Effector CD8-positive, alpha-beta T cell (primary cell): ENCODE measurements around the gene CACNA1C.
"Not testable (repeated sequence)": the region's sequence is repeated elsewhere in the genome, so short reads cannot be mapped to it uniquely, and the experiment has no call there.

Experiments used
- DNase-seq: peaks from one replicate; lab custom pipeline; 2025; lab: John Stamatoyannopoulos, UW

CACNA1C gene

DNA sequence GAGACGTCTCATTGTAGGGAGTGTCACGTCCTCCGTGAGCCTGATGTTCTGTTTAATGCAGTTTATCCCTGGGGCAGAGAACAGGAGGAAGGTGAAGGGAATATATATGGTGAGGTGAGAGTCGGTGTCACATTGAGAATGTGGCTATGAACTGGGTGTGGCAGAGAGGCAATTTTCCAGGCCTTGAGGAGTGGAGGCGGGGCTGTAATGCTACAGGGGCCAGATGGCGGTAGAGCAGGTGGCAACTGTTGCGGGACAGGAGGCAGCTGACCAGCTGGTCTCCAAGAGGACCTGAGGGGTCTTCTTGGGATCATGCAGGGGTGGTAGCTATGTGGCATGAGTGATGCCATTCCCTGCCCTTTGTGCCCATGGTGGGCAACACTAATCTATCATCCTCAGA lies 59.6 kb downstream of the CACNA1C start:
- DNase-seq, result no peak

- no peak for DNase-seq
Observed at GRCh38 chr12:2113119-2113912, 60.5 kb downstream of the CACNA1C start.

DNA sequence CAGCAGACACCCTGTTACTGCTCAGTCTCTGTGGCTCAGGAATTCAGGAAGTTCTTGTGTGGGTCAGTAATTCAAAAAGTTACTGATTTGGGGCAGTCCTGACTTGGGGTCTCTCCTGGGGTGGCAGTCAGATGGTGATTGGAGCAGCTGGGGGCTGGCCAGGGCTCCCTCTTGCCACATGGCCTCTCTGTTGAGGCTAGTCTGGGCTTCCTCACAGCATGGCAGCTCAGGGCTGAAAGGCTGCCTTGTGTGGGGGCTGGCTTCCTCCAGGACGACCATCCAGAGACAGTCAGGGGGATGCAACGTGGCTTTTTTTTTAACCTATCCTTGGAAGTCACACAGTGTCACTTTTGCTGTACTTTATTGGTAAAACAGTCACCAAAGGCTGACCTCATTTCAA lies 61.3 kb downstream of the CACNA1C start:
- DNase-seq, result no peak

GRCh38 chr12:2115101-2115845 lies 62.5 kb downstream of the CACNA1C start:
- no peak for DNase-seq

DNA sequence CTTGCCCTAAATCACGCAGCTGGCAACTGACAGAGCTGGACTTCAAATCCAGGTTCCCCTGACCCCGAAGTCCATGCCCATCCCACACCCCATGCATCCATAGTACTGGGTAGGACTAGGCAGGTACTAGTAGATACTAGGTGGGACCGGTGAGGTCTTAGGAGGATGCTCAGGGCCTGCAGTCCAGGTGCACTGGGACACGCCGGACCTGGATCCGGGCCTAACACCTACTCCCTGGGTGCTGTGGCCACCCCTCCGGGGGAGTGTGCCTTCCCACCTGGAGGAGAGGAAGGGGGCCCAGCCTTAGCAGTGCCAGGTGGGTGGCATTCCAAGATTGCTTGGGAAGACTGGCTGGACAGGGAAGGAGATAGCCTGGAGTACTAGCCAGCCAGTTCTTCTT lies 64.8 kb downstream of the CACNA1C start:
- no peak for DNase-seq

GRCh38 chr12:2118061-2118460 lies 65.3 kb downstream of the CACNA1C start:
- DNase-seq, result no peak

GRCh38 chr12:2118481-2119255 lies 65.9 kb downstream of the CACNA1C start:
- no peak for DNase-seq

DNA sequence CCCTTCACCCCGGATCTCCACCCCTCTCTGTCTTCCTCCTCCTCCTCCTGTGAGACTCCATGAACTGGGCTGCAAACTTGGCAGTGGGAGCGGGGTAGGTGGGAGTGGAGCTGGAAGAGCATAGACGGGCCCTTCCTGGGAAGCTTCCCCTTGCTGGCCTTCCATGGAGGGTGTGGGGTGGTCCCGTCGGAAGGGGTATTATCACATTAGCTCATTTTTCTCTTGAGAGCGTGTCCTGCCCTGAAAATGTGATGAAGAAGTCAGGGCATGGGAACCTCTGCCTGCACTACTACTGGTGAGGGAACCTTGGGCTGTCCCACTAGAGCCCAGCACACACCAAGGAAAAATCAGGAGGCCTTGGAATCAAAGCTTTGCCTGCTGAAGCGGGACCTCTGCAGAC lies 66.5 kb downstream of the CACNA1C start:
- no peak for DNase-seq

DNA sequence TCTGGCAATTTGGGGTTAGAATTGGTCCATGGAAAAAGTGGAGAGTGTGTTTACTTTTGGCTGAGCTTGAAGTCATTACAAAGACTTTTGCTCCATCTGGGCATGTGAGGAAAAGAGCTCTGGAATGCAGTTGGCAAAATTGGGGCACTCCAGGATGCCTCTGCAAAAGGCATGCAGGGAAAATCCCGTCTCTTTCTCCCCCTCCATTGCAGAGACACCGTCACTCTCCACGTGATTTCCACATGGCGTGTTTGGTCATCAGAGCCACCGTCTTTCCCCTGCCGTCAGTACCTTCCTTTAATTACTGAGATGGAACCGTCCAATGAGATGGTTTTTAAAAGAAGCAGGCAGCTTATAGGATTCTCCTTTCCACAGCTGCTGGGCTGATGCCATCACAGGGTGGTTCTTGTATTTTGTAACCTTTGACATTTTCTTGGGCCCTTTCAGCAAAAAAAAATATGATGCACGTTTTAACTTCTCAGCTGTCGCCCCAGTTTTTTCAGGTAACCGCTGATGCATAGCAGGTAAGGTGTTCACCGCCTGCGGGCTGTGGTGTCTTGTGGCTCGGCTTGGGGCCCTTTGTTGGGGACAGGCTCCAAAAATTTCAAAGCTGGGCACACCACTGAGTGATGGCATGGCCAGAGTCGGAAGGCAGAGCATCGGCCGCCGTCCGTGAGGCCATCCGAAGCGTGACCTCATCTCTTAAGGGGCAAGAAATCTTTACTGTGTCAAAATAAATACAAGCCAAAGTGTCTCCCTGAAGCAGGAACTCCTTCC lies 68.4 kb downstream of the CACNA1C start:
- DNase-seq, result no peak

DNA sequence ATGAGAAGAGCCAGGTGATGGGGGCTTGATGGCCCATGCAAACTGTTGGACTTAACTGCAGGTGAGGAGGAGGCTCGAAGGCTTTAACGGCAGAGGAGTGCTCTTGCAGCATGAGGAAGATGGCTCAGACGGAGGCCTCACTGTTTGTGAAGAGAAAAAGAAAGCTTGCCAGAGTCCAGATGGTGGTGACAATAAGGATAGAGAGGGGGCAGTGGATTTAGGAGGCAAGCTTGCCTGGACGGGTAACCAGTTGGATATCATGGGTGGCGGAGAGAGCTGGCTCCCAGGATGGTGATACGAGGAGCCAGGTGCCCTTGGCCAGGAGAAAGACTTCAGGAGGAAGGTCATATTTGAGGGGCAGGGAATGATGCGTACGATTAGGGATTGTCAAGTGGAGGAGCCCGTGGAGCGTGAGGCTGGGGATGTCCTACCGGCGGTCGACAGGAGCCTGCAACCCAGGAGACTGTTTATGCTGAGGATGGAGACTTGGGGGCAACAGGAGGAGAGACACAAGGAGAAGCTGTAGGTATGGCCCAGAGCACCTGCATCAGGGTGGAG lies 71.8 kb downstream of the CACNA1C start:
- no peak for DNase-seq

DNA sequence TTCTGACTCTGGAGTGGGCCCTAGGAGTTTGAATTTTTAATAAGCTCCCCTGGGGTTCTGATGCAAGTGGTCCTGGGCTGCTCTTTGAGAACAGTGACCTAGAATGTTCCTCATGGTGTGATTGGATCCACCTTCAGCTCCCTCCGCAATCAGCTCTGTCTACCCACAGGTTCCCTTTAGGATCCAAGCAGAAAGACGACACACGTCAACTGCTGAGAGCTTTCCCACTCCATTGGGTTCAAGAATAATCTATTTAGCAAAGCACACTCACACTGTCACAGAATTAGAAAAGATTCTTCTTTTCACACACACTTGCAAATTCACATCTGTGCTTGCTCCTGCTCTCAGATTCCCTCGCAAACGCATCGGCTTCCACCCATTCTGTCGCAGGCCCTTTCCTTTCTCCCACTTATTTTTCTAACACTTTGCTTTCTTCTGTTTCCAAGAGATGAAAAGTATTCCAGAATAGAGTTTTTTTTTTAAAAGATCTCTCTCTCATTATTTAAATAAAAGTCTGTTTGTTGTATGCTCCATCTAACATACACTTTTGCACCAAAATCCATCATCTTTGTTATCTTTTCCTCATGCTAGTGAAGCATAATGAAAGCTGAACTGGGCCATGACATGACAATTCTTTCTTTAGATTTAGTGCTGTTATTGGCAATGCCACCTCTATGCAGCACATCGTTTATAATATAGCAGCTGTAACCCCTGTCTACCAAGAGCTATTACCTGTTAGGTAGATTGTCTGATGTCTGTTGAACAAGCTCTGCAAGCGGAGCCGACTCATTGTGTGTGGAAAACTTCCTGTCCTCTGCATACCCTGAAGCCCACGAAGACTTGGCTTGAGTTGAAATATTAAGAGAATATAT lies 73.1 kb downstream of the CACNA1C start:
- no peak for DNase-seq

- DNase-seq, result no peak
Observed at GRCh38 chr12:2126676-2127406, 74.1 kb downstream of the CACNA1C start.

DNA sequence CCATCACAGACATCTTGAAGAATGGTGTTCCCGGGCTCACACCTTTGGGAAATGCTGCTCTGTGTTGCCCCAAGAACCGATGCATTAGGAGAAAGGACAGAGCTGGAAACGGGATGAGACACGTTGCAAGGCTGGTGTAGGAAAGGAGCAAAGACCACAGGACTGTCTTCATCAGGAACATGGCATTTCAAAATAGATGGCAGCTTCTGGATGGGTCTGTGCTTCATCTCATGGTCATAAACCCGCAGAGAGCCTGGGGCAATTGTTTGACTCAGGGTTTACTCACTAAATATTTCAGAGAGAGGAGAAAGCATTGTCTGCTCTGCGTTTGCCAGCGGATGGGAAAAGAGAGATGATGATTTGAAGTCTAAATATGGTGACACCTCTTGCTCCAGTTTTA lies 76.3 kb downstream of the CACNA1C start:
- no peak for DNase-seq

DNA sequence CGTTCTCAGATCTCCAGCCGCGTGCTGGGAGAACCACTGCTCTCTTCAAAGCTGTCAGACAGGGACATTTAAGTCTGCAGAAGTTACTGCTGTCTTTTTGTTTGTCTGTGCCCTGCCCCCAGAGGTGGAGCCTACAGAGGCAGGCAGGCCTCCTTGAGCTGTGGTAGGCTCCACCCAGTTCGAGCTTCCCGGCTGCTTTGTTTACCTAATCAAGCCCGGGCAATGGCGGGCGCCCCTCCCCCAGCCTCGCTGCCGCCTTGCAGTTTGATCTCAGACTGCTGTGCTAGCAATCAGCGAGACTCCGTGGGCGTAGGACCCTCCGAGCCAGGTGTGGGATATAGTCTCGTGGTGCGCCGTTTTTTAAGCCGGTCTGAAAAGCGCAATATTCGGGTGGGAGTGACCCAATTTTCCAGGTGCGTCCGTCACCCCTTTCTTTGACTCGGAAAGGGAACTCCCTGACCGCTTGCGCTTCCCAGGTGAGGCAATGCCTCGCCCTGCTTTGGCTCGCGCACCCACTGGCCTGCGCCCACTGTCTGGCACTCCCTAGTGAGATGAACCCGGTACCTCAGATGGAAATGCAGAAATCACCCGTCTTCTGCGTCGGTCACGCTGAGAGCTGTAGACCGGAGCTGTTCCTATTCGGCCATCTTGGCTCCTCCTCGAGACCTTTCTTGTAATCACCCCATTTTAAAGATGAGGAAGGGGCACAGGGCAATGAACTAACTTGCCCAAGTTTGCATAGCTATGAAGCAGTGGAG lies 83.1 kb downstream of the CACNA1C start:
- DNase-seq, result not testable (repeated sequence)

DNA sequence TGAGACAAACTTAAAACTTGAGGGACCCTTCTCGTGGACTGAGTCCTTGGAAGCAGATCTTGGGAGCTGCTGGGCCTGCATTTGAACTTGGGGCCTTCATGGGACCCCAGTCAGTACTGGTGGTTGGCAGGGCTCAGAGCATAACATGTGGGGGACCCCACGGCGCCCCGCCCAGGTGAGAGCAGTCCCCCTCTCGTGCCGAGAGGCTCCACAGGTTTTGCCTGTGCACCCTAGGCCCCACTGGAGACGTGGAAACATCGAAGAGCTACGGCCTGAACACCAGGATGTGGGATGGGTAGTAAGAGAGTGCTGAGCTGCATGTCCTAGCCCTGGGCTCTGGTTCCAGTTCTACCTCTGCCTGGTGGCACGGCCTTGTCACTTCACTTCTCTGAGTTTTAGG lies 84.1 kb downstream of the CACNA1C start:
- no peak for DNase-seq

GRCh38 chr12:2137711-2138110 lies 84.9 kb downstream of the CACNA1C start:
- no peak for DNase-seq

DNA sequence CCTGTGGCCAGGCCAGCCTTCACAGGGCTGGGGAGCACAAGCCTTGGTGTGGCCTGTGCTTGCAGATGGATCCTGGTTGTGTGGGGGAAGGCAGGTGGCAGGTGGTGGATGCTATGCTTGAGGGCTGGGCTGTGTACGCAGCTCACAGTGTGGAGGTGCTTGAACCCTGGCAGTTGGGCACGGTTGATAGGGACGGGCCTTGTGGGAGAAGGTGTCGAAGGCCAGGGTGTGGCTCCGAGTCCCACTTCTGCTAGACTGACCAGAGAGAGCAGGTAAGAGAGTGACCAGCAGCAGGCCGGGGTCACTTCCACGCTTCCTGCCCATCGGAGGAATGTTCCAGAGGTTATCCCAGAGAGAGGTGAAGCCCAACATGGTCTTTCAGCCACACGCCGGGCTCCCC lies 85.5 kb downstream of the CACNA1C start:
- DNase-seq, result no peak

DNA sequence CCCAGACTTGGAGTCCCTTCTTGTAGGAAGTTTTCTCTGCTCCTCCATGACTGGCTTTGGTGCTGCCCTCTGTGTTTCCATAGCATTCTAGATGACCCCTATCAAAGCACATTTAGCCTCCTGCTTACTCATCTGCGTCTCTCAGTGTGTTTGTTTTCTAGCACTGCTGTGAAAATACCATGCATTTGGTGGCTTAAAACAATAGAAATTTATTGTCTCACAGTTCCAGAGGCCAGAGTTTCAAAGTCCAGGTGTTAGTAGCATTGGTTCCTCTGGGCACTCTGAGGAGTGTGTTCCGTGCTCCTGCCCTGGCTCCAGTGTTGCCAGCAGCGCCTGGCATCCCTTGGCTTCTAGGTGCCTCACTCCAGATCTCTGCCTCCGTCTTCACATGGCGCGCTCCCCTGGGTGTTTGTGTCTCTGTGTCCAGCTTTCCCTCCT lies 86.1 kb downstream of the CACNA1C start:
- no peak for DNase-seq

- DNase-seq, result no peak
Observed at GRCh38 chr12:2139651-2140050, 86.9 kb downstream of the CACNA1C start.
